Liver (tissue), 9 donors: ENCODE results near the gene PDE9A. TPM values are rescaled to one million over a fixed set of nuclear protein-coding genes. Genes with fewer than 3 reads are reported as not detected.

Experiments used
- DNase-seq: peaks from one replicate; pipeline ENCODE4 v3.0.0-alpha.2; 2017; ENCODE audit warnings: low spot score
- H3K27ac ChIP-seq, 2 donors: one replicate each; pipeline ENCODE4 v1.7.0; 2013; ENCODE audit warnings: inconsistent platforms in 2 of 2, low read length in 2 of 2, control low read depth in 1 of 2, low read depth in 1 of 2, mild to moderate bottlenecking in 1 of 2
- H3K27me3 ChIP-seq, 4 donors: one replicate each; pipeline versions ENCODE4 v1.6.1 to v1.7.0; 2013; ENCODE audit warnings: low read length in 3 of 4, inconsistent platforms in 1 of 4, mild to moderate bottlenecking in 1 of 4, moderate library complexity in 1 of 4; ENCODE audit not compliant: control insufficient read depth in 4 of 4, insufficient read depth in 4 of 4
- H3K36me3 ChIP-seq, 4 donors: one replicate each; pipeline versions ENCODE4 v1.6.1 to v1.7.0; 2013; ENCODE audit warnings: low read length in 3 of 4, mild to moderate bottlenecking in 3 of 4, low read depth in 1 of 4, moderate library complexity in 1 of 4; ENCODE audit not compliant: control insufficient read depth in 4 of 4, insufficient read depth in 3 of 4
- H3K4me1 ChIP-seq, 4 donors: one replicate each; pipeline versions ENCODE4 v1.6.1 to v1.7.0; 2013; ENCODE audit warnings: low read length in 3 of 4, mild to moderate bottlenecking in 3 of 4, moderate library complexity in 1 of 4; ENCODE audit not compliant: control insufficient read depth in 4 of 4, insufficient read depth in 4 of 4
- H3K4me3 ChIP-seq, 3 donors: one replicate each; pipeline versions ENCODE4 v1.6.1 to v1.7.0; 2013; ENCODE audit warnings: low read length in 3 of 3, control low read depth in 1 of 3, low read depth in 1 of 3, mild to moderate bottlenecking in 1 of 3
- H3K9ac ChIP-seq, 2 donors: one replicate each; pipeline ENCODE4 v1.7.0; 2013; ENCODE audit warnings: low read length in 2 of 2, mild to moderate bottlenecking in 2 of 2, moderate library complexity in 2 of 2, control low read depth in 1 of 2, low read depth in 1 of 2
- H3K9me3 ChIP-seq, 4 donors: one replicate each; pipeline versions ENCODE4 v1.6.1 to v1.7.0; 2013; ENCODE audit warnings: low read length in 3 of 4; ENCODE audit not compliant: control insufficient read depth in 4 of 4
- EGR1 ChIP-seq, 2 donors: IDR thresholded peaks; 2 replicates each; pipeline ENCODE4 v1.6.1; 2016 to 2018; ENCODE audit warnings: antibody characterized with exemption in 2 of 2, low read depth in 2 of 2
- FOXA1 ChIP-seq: IDR thresholded peaks from 2 replicates; pipeline ENCODE4 v1.6.1; 2016; ENCODE audit warnings: antibody characterized with exemption
- FOXA2 ChIP-seq: IDR thresholded peaks from 2 replicates; pipeline ENCODE4 v1.6.1; 2016; ENCODE audit warnings: antibody characterized with exemption
- GABPA ChIP-seq, 2 donors: IDR thresholded peaks in 1 of 2; conservative IDR thresholded peaks in 1 of 2; 2 replicates each; pipeline ENCODE4 v1.6.1; 2016; ENCODE audit warnings: antibody characterized with exemption in 2 of 2, mild to moderate bottlenecking in 1 of 2, moderate library complexity in 1 of 2
- HNF4A ChIP-seq, 2 donors: conservative IDR thresholded peaks; 2 replicates each; pipeline ENCODE4 v1.6.1; 2016; ENCODE audit warnings: antibody characterized with exemption in 2 of 2, mild to moderate bottlenecking in 2 of 2
- HNF4G ChIP-seq: IDR thresholded peaks from 2 replicates; pipeline ENCODE4 v1.6.1; 2016; ENCODE audit warnings: antibody characterized with exemption
- JUND ChIP-seq, 2 donors: IDR thresholded peaks; 2 replicates each; pipeline ENCODE4 v1.6.1; 2016; ENCODE audit warnings: antibody characterized with exemption in 2 of 2
- NR2F2 ChIP-seq: IDR thresholded peaks from 2 replicates; pipeline ENCODE4 v1.6.1; 2016; ENCODE audit warnings: antibody characterized with exemption
- RAD21 ChIP-seq, 2 donors: IDR thresholded peaks; 2 replicates each; pipeline ENCODE4 v1.6.1; 2016; ENCODE audit warnings: antibody characterized with exemption in 2 of 2, mild to moderate bottlenecking in 2 of 2
- SP1 ChIP-seq: IDR thresholded peaks from 2 replicates; pipeline ENCODE4 v1.6.1; 2018; ENCODE audit warnings: antibody characterized with exemption, mild to moderate bottlenecking
- TAF1 ChIP-seq: conservative IDR thresholded peaks from 2 replicates; pipeline ENCODE4 v1.6.1; 2016; ENCODE audit warnings: antibody characterized with exemption, mild to moderate bottlenecking
- YY1 ChIP-seq: IDR thresholded peaks from 2 replicates; pipeline ENCODE4 v1.6.1; 2016; ENCODE audit warnings: antibody characterized with exemption, mild to moderate bottlenecking
- WGBS: extraction: QIAGEN DNeasy Blood & Tissue Kit; methylation state at CpG from one replicate; pipeline ENCODE4 v1.1.7; 2013; 5-methylcytosine and 5-hydroxymethylcytosine counted together
- polyA plus RNA-seq, 2 donors: library from polyadenylated mRNA; stranded (reverse) in 1 of 2; unstranded in 1 of 2; fragments of 200-250 nt in 1 of 2; fragments of >200 nt in 1 of 2; fragmentation: Nextera tagmentation in 1 of 2; extraction: Ambion mirVana in 1 of 2; gene quantifications; one replicate each; pipeline versions ENCODE4 v1.2.1 to v1.2.3, GENCODE V29; 2013 to 2015
- total RNA-seq, 2 donors: library from RNA; depleted of rRNA; stranded (reverse); fragments of >200 nt; gene quantifications; one replicate each; pipeline ENCODE4 v1.2.3, GENCODE V29; 2014
- TF ChIP-seq, protein P1 (sequence below): IDR thresholded peaks from 2 replicates; pipeline ENCODE4 v1.6.1; 2016; ENCODE audit warnings: antibody characterized with exemption
- TF ChIP-seq, protein P2 (sequence below): IDR thresholded peaks from 2 replicates; pipeline ENCODE4 v1.6.1; 2016; ENCODE audit warnings: antibody characterized with exemption
- TF ChIP-seq, protein P3 (sequence below): fragments of 150-350 bp; IDR thresholded peaks from 2 replicates; pipeline ENCODE4 v1.5.1; 2017; ENCODE audit warnings: improper control_type of control experiment, low read depth, low read length; ENCODE audit not compliant: missing input control
- TF ChIP-seq, protein P4 (sequence below): IDR thresholded peaks from 2 replicates; pipeline ENCODE4 v1.6.1; 2016; ENCODE audit warnings: antibody characterized with exemption
- TF ChIP-seq, protein P5 (sequence below): IDR thresholded peaks from 2 replicates; pipeline ENCODE4 v1.6.1; 2016; ENCODE audit warnings: antibody characterized with exemption, mild to moderate bottlenecking
- donor health status: healthy.
- donor health status: healthy.
- donor health status: healthy.
- donor health status: healthy.
- donor health status: healthy.

Gene PDE9A
- total and polyA plus RNA-seq, 4 donors = 1.5 to 4.2 (median 2.7) TPM

DNA sequence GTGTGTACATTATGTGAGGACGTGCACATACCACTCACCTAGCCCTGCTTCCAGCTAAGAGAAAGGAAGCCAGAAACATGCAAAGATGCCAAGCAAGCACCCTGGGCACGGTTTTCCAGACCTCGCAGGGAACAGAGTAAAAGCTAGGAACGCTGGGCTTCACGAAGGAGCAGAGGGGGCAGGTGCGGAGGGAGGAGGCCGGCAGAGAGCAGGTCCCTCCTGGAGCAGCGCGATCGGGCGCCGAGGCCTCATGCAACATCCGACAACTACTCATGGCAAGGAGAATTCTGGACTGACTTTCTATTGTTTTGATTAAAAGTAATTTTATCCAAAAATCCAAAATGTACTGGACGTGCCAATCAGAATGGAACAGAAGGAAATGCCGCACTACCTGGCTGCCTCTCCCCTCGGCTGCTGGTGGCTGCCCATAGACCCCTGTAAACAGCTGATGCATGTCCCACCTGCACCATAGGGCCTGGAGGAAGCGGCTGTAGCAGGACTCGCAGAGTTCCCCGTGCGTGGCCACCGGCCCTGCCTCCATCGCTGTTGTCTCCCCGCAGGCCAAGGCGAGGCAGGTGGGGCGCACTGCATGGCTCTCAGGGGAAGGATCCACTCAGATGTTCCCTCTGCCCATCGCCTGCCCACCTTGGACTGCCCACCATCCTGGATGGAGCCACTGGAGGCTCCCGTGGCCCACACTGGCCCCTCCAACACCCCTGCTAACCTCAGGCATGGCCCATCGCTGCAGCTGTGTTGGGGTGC is 132.4 kb downstream of the PDE9A start (continued):
- TF ChIP-seq, protein P1, sequence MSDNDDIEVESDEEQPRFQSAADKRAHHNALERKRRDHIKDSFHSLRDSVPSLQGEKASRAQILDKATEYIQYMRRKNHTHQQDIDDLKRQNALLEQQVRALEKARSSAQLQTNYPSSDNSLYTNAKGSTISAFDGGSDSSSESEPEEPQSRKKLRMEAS = no peak
- TF ChIP-seq JUND (IDR thresholded peaks at IDR 0.05) = no peak
- TF ChIP-seq, protein P2, sequence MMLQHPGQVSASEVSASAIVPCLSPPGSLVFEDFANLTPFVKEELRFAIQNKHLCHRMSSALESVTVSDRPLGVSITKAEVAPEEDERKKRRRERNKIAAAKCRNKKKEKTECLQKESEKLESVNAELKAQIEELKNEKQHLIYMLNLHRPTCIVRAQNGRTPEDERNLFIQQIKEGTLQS = no peak
- TF ChIP-seq FOXA2 = no peak
- no peak for TF ChIP-seq RAD21 (IDR thresholded peaks at IDR 0.05)
- TF ChIP-seq EGR1 (IDR thresholded peaks at IDR 0.05; ENCODE audit: low read depth in 2 of 2) = no peak
- no peak for TF ChIP-seq HNF4G
- no peak for TF ChIP-seq TAF1

DNA sequence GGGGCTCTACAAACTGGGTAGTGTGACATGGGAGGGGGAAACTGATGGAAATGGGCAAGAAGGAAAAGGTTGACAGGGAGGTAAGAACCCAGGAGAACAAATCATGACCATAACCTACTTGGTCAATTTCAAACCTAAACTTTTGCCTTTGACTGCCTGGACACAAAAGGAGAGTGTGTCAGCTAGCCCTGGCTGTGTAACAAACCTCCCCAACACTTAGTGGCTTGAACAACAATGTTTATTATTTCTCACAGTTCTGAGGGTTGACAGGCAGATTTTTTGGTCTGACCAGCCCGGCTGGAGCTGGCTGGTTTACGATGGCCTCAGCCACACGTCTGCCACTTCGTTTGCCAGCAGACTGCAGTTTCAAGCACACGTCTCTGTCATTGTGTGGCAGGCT is 133.5 kb downstream of the PDE9A start:
- no peak for DNase-seq
- 93% methylated on average over 5 of the region's 5 CpGs for WGBS
- no peaks in the 10 kb centered on the region for H3K4me1 ChIP-seq
- no peak overlapping the region for H3K27ac ChIP-seq
- no peaks in the 10 kb centered on the region for H3K27me3 ChIP-seq
- no peak overlapping the region for H3K4me3 ChIP-seq
- no peak overlapping the region for H3K9ac ChIP-seq
- no peaks in the 10 kb centered on the region for H3K36me3 ChIP-seq
- no peaks in the 10 kb centered on the region for H3K9me3 ChIP-seq
- TF ChIP-seq SP1 = no peak
- TF ChIP-seq, protein P2 = no peak
- TF ChIP-seq, protein P3, sequence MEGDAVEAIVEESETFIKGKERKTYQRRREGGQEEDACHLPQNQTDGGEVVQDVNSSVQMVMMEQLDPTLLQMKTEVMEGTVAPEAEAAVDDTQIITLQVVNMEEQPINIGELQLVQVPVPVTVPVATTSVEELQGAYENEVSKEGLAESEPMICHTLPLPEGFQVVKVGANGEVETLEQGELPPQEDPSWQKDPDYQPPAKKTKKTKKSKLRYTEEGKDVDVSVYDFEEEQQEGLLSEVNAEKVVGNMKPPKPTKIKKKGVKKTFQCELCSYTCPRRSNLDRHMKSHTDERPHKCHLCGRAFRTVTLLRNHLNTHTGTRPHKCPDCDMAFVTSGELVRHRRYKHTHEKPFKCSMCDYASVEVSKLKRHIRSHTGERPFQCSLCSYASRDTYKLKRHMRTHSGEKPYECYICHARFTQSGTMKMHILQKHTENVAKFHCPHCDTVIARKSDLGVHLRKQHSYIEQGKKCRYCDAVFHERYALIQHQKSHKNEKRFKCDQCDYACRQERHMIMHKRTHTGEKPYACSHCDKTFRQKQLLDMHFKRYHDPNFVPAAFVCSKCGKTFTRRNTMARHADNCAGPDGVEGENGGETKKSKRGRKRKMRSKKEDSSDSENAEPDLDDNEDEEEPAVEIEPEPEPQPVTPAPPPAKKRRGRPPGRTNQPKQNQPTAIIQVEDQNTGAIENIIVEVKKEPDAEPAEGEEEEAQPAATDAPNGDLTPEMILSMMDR = no peak
- TF ChIP-seq FOXA1 = no peak
- no peak for TF ChIP-seq HNF4A (conservative IDR thresholded peaks at IDR 0.05)
- TF ChIP-seq RAD21 (IDR thresholded peaks at IDR 0.05) = no peak
- TF ChIP-seq YY1 = no peak
- TF ChIP-seq NR2F2 = no peak
- no peak for TF ChIP-seq EGR1 (IDR thresholded peaks at IDR 0.05; ENCODE audit: low read depth in 2 of 2)
- TF ChIP-seq, protein P1 = no peak

DNA sequence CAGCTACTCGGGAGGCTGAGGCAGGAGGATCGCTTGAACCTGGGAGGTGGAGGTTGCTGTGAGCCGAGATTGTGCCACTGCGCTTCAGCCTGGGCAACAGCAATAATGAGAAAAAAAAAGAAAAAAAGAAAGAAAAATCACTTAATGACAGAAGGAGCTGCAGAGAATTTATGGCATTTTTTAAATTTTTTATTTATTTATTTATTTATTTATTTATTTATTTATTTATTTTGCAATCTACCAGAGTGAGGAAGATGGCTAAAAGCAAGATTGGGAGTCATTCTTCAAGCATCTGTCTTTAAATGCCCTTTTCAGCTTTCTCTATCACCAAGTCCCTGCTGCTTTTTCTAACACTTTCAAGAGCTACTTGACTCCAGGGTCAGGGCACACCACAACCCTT is 134.2 kb downstream of the PDE9A start:
- H3K4me3 ChIP-seq = no peak overlapping the region
- 98% methylated on average over 4 of the region's 4 CpGs for WGBS
- TF ChIP-seq EGR1 (IDR thresholded peaks at IDR 0.05; ENCODE audit: low read depth in 2 of 2) (no peak), YY1 (no peak), TAF1 (no peak), FOXA1 (no peak), SP1 (no peak), RAD21 (IDR thresholded peaks at IDR 0.05) (no peak), NR2F2 (no peak), HNF4G (no peak), GABPA (IDR thresholded peaks at IDR 0.05 in 1 of 2, conservative IDR thresholded peaks at IDR 0.05 in 1 of 2) (no peak), HNF4A (conservative IDR thresholded peaks at IDR 0.05) (no peak), FOXA2 (no peak), JUND (IDR thresholded peaks at IDR 0.05) (no peak)
- TF ChIP-seq, protein P4, sequence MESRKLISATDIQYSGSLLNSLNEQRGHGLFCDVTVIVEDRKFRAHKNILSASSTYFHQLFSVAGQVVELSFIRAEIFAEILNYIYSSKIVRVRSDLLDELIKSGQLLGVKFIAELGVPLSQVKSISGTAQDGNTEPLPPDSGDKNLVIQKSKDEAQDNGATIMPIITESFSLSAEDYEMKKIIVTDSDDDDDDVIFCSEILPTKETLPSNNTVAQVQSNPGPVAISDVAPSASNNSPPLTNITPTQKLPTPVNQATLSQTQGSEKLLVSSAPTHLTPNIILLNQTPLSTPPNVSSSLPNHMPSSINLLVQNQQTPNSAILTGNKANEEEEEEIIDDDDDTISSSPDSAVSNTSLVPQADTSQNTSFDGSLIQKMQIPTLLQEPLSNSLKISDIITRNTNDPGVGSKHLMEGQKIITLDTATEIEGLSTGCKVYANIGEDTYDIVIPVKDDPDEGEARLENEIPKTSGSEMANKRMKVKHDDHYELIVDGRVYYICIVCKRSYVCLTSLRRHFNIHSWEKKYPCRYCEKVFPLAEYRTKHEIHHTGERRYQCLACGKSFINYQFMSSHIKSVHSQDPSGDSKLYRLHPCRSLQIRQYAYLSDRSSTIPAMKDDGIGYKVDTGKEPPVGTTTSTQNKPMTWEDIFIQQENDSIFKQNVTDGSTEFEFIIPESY = no peak
- TF ChIP-seq, protein P5, sequence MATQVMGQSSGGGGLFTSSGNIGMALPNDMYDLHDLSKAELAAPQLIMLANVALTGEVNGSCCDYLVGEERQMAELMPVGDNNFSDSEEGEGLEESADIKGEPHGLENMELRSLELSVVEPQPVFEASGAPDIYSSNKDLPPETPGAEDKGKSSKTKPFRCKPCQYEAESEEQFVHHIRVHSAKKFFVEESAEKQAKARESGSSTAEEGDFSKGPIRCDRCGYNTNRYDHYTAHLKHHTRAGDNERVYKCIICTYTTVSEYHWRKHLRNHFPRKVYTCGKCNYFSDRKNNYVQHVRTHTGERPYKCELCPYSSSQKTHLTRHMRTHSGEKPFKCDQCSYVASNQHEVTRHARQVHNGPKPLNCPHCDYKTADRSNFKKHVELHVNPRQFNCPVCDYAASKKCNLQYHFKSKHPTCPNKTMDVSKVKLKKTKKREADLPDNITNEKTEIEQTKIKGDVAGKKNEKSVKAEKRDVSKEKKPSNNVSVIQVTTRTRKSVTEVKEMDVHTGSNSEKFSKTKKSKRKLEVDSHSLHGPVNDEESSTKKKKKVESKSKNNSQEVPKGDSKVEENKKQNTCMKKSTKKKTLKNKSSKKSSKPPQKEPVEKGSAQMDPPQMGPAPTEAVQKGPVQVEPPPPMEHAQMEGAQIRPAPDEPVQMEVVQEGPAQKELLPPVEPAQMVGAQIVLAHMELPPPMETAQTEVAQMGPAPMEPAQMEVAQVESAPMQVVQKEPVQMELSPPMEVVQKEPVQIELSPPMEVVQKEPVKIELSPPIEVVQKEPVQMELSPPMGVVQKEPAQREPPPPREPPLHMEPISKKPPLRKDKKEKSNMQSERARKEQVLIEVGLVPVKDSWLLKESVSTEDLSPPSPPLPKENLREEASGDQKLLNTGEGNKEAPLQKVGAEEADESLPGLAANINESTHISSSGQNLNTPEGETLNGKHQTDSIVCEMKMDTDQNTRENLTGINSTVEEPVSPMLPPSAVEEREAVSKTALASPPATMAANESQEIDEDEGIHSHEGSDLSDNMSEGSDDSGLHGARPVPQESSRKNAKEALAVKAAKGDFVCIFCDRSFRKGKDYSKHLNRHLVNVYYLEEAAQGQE = no peak
- TF ChIP-seq, protein P2 = no peak
- TF ChIP-seq, protein P1 = no peak

More for the DNA sequence above, 134.2 kb downstream of the PDE9A start:
- no peak overlapping the region for H3K9ac ChIP-seq
- no peak for DNase-seq
- H3K9me3 ChIP-seq = no peaks in the 10 kb centered on the region
- H3K36me3 ChIP-seq = no peaks in the 10 kb centered on the region
- no peaks in the 10 kb centered on the region for H3K4me1 ChIP-seq
- no peak overlapping the region for H3K27ac ChIP-seq
- H3K27me3 ChIP-seq = no peaks in the 10 kb centered on the region
